HG02798 (cell line): ENCODE measurements around the gene C14orf119.
"Not testable (repeated sequence)": the region's sequence is repeated elsewhere in the genome, so short reads cannot be mapped to it uniquely, and the experiment has no call there.

Experiments
- ATAC-seq: cut with Tn5 transposase; IDR thresholded peaks from one replicate; pipeline ENCODE4 v1.9.1; 2021; ENCODE audit warnings: mild to moderate bottlenecking; ENCODE audit not compliant: unreplicated experiment, poor library complexity

C14orf119 gene

DNA sequence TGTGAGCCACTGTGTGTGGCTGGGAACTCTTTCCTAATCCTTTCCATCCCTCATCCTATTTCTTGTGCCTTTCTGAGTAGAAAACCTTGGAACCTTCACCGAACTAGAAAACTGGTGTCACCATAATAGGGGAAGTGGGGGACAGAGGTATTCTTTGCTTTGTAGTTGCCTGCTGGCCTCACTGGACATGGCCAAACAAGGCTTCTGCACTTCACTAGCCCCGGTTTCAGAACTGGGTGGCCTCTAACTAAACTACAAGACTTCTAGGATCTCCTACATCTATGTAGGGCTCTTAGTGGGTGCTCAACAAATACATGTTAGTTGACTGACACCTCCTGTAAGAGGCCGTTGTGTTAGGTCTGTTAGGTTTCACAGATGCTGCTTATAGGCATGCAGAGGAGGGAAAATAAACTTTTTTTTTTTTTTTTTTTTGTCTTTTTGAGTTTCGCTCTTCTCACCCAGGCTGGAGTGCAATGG, 10.1 kb downstream of the C14orf119 start:
- ATAC-seq = no peak

DNA sequence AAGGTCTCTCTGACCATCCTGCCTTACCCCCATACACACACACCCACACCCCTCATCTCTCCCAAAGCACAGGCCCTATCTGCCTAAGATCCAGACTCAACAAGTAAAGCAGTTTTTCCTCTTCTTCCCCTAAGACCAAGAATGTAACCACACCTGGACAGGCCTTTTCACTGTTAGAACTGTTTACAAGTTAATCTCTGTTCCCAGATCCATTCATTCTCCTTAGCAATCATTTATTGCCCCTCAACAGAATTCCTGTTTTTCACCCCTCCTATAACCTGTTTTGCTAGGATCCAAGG, 11.4 kb downstream of the C14orf119 start:
- no peak for ATAC-seq

DNA sequence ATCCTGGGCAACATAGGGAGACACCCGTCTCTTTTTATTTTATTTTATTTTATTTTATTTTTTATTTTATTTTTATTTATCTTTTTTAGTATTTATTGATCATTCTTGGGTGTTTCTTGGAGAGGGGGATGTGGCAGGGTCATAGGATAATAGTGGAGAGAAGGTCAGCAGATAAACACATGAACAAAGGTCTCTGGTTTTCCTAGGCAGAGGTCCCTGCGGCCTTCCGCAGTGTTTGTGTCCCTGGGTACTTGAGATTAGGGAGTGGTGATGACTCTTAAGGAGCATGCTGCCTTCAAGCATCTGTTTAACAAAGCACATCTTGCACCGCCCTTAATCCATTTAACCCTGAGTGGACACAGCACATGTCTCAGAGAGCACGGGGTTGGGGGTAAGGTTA, 12.3 kb downstream of the C14orf119 start:
- not testable (repeated sequence) for ATAC-seq

DNA sequence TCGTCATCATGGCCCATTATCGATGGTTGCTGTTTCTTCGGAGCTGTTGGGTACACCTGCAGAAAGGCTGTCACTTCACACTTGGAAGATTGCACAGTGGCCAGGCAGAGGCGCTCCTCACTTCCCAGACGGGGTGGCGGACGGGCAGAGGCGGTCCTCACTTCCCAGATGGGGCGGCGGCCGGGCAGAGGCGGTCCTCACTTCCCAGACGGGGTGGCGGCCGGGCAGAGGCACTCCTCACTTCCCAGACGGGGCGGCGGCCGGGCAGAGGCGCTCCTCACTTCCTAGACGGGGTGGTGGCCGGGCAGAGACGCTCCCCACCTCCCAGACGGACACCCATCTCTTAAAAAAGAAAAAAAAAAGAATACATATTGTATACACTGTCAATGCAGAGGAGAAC, 12.9 kb downstream of the C14orf119 start:
- ATAC-seq = not testable (repeated sequence)

DNA sequence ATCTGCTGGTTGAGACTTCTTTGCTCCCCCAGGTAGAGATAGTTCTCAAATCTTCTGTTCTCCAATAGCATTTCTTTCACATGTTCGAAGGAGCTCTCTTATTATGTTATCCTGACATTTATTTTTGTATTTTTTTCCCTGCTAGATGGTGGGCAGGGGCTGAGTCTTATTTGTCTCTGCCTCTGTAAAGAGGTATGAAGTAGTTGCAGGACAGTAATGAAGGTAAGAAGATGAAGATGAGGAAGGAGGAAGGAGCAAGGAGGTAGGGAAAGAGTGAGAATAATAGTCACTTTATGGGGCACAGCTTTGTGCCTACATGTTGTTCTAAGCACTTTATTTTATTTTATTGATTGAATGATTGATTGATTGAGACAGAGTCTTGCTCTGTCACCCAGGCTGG, 14.5 kb downstream of the C14orf119 start:
- ATAC-seq = no peak

DNA sequence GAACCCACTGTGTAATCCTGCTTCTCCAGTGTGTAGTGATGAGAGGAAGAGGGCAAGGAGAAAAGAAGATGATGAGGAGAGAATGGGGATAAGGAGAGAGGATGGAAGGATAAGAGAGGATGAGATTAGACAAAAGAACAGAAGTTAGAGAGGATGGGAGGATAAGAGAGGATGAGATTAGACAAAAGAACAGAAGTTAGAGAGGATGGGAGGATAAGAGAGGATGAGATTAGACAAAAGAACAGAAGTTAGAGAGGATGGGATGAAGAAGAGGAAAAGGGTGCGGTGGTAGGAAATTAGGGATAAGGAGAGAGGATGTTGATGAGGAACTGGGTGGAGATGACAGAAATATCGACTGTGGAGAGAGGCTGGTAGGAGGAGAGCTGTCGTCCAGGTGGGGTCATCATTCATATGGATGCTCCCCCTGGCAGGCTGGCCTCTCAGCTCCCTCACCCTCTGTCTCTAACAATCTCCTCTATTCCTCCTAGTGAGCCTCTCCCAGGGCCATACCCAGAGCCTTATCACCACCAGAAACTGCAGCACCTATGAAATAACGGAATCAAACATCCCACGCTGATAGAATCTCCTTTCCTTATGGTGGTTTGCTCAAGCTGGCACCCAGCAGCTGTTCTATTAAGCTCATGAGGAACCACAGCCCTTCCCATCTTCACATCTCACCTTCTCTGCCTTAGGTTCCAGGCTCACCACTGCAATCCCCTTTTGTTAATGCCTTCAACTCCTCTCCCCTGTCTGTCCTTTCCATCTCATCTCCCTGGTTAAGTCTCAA, 15.5 kb downstream of the C14orf119 start:
- ATAC-seq = no peak

DNA sequence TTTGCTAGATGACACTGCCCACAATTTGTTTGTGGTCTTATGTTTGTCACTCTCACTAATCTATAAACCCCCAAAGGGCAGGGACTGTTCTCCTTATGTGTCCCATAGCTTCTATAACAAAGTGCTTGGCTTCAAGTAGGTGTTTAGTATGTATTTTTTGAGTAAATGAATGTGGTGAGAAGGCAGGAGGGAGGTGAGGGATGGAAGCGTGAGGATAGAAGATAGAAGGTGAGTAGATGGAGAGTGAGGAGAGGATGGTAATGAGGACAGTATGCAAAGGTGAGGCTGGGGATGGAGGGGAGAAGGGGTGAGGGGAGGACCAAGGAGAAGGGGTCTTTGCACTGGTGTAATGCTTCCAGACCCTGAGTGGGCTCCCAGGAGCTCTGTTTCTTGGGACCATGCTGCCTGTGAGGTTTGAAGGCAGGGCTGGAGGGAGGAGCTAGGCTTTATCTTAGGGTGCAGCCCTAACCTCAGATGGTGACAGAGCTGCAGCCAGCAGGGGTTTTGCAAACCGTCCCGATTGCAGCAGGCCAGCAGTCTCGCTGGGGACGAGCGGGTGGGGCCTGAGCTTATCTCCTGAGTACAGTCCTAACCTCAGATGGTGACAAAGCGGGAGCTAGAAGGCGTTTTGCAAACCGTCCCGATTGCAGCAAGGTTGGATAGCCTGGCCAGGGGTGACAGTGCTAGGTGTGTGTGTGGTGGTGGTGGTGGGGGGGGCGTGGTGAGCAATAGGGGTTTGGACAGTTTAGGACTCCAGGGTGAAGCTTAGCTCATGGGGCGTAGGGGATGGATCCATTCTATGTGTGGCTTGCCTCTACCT, 17.3 kb downstream of the C14orf119 start:
- no peak for ATAC-seq

DNA sequence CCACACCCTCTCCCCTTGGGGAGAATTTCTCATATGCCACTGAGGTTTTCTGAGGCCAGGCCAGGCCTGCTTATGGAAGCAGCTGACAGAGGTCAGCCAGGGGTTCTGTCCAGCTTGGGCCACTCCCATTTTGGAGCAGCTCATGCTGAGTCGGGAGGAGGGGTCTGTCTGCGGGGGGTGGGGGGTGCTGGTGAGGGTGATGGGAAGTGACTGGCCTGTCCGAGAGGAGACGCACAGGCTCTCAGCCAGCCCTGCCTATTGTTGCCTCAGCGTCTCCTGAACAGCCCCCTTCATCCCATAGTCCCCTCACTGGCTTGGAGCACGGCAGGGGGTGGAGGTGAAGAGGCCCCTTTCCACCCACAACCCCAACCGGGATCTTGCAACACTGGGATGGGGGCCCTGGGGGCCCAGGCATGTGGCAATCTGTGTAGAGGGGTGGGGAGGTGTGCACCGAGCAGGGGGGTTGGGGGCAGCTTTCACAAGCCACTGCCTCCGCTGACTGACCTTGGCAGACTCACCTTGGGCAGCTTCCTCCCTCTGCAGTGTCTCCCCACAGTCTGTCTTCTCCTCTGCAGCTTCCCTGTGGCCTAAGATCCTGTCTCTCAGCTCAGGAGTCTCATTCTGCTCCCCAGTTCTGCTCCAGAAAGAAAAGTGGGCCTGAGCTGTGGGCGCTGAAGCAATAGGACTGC, 18.3 kb downstream of the C14orf119 start:
- ATAC-seq = no peak

DNA sequence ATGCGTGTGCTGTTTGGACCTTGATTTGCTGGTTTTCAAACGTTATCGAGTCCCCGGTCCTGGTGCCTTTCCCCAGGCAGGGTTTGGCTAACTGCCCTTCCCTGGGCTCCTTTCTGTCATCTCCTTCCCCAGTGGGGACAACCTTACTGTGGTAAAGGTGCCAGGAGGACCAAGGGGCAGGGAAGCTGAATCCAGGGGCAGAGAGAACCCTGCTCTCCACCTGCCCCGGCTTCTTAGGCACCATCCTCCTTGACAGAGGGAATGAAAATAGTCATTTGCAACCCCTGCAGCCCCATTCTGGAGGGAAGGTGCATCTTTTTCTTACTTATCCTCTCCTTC, 18.8 kb downstream of the C14orf119 start:
- no peak for ATAC-seq

DNA sequence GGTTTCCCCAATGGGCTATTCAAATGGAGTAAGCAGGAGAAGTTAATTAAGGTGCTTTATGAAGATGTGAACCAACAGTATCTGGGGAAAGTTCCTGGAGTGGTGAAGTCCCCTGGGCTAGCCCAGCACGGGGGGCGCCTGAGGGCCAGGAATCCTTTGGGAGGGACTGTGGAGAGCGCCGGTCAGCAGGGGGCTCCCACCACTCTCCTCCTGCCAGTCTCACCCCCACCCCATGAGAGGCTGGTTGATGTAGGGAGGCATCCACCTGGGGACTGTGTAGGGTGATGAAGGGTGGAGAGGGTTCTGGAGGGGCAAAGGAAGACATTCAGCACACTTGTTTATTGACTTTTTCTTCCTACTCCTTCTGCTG, 19.3 kb downstream of the C14orf119 start:
- no peak for ATAC-seq

DNA sequence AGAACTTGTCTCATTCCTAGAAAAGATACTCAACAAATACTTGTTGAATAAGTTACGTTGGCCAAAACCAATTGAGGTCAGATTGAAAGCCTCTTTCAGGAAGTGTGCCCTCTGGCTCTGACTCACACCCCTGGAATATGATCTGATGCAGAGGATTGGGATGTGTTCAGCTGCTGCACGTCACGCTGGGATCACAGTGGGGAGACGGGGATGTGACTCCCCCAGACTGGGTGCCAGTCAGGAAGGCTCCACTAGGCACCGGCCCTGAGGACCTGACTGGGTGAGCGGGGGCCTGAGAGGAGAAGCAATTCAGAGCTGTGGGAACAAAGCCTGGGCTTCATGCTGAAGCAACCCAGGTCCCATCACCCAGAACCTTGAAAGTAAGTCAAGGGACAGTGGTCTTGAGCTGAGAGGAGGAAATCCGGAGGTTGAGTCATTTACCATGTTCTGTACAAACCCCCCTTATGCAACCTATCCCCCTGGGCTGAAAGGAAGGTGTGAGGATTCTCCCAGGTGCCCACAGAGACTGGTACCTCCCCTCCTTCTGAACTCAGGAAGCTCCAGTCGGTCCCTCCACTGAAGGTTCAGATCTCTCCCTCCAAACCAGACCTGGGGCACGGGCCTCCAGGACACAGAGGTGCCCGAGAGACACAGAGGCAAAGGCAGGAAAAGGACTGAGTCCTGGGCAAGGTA, 19.9 kb downstream of the C14orf119 start:
- no peak for ATAC-seq

DNA sequence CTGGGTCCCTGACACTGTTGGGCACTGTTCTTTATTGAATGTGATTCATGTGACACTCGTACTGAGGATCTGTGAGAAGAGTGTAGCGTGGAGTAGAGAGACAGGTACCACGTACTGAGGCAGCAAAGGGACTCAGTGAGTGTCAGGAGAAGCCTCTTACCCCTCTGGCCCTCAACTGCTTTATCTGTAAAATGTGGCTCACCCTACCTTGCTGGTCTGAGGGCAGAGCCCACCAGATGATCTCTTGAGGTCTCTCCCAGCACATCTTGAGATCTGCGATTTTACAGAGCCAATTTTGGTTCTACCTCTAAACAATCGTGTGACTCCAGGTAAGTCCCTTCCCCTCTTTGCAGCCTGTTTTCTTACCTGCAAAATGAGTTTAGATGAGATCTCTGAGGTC, 20.6 kb downstream of the C14orf119 start:
- ATAC-seq = no peak

DNA sequence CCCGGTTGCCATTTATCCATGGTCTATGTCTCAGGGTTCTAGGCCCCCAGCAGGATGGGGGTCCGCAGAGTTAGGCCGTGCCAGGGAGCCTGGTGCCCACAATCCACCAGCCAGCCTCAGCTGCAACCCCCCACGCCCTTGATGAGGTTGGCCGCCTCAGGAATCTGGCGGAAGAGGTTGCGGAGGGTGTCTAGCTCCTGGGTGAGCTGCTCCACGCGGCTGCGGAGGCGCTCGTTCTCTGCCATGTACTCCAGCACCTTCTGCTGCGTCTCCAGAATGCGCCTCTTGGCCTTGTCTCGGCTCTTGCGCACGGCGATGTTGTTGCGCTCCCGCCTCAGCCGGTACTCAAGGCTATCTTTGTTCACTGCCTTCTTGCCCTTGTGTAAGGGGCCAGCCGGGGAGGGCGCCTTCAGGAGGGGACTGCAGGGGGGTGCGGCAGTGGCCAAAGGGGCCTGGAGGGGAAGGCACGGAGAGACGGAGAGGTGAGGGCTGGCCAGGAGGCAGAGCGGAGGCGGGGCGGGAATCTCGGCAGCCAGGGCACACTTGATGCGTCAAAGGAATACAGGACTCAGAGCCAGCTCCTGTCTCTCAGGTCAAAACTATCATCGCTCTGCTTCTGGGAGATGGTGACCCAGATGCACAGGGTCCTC, 22.2 kb downstream of the C14orf119 start:
- ATAC-seq = no peak

DNA sequence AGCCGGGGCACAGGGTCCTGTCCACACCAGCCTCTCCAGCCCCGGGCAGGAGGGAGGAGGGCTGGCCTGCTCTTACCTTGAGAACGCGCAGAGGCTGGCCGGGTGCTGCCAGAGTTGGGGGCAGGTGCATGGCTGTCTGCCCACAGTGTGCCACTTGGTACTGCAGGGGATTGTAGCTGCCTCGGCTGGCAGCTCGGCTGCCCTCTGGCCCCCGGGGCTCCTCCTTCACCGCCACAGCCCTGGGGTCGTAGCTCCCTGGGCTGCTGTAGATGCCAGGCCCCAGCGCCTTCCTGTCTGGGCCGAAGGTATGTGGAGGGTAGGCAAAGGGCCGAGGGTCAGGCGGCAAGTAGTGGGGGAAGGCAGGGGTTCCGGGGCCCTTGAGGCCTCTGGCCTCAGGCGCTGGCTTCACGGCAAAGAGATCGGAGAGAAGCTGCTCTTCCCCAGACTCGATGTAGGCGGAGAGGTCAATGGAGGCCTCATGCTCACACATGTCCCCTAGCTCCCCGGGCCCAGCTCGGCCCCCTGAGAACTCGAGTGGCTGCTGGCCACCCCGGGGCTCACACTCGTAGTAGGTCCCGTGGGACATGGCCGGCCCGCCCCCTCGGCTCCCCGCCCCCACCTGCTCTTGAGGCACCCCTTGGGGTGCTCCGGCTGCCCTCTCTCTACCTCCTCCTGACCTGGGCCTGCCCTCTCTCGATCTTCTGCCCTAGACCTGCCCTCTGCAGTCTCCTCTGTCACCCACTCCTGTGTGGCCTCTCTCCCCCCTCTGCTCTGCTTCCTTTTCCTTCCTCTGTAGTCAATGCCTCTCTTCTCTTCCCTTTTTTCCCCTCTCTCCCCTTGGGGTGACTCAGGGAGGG, 23.4 kb downstream of the C14orf119 start, which contains the start of gene CEBPE:
Gene CEBPE (minus strand): TSS at position 750 of the 857 bp plus-strand sequence. CDS start 164 bp downstream, at position 586.
- no peak for ATAC-seq

DNA sequence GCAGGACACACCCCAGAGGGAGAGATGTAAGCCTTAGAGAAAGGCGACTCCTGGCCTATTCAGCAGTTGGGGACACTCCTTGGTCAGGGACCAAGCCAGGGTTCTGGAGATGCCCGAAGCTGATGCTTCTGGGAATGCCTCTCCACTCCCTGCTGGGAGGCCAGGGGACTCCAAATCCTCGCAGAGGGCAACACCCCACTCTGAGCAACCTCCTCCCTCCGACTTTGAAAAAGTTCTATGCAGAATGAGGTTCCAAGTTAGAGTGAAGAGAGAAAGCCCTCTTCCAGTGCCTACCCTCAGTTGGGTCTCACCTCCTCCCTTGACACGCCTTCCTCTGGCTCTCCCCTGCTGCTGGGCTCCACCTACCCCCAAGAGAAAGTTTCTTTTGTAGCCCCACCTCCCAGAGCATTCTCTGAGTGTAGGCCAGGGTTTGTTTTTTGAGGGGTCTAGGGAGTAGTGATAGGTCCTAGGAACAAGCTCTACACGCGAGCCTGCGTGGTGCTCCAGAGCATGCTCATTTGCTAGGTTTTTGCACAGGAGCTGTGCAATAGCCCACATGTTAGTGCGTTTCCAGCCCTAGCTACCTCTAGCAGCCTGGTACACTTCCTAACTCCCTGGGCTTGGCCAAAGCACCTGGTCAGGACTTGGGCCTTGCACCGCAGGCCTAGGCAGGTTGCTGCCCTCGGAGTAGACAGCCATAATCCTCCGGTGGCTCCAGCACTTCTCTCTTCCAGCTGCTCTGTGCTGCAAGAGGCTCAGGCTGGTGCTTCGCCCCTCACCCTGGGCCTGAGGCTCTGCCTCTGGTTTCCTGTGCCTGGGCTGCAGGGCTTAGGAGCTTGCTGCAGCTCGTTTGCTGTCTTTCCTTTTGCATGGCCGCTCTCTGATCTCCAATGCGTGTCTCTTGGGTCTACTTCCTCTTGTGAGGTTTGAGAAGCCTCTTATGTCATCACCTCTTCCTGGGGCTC, 24.3 kb downstream of the C14orf119 start:
- no peak for ATAC-seq

DNA sequence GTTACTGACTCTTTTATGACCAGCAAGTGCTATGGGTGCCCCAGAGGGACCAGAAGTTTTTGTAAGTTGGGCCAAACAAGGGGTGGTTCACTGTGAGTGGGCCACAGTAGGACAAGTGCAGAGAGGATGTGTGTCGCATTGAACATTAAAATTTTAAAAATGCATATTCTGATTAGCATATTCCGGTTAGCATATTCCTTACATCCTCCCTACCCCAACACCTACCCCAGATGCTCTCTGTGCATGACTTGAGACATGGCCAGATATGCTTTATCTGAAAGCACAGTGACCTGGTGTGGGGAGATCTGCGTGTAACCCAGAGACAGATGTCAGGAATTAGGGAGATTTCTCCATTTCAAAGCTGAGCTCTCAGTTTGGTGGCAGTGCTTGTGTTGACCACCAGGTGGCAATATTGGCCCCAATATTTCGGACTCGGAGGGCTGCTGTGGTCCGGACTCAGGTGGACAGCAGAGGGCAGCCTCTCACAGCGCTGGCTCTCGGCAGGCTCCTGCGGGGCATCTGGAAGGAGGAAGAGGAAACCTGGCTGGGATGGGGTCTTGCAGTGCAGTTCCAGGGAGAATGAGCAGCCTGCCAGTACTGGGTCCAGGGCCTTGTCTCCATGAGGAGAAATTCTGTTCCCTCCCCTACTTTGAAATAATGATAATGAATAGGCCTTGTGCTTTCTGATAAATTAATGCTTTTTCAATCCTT, 25.4 kb downstream of the C14orf119 start:
- ATAC-seq = peak; percentile 87

DNA sequence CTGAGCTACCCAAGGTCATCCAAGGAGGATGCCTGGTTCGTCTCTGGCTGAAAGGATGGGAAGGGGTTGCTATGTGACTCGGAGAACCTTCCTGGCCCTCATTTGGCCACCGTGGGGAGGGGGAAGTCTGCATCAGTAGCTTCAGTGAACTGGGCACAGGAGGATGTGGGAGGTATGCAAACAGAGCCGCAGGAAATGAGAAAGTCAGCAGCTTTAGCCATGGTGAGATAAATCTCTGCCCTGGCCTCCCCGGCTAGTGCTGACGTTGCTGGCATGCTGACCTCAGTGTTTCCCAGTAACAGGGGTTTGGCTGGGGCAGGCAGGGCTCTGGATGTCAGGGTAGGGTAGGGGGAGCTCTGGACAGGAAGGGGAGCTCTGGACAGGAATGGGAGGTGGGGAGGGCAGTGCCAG, 26.1 kb downstream of the C14orf119 start:
- no peak for ATAC-seq
